Measurements from ENCODE around the gene PCDHGA9.
"Not testable (repeated sequence)": the region's sequence is repeated elsewhere in the genome, so short reads cannot be mapped to it uniquely, and the experiment has no call there.

The PCDHGA9 gene

GRCh38 chr5:141414548-141415274 lies 12.1 kb downstream of the PCDHGA9 start:
- not testable (repeated sequence) for DNase-seq (ENCODE audit: low spot score)

GRCh38 chr5:141415275-141415618 lies 12.7 kb downstream of the PCDHGA9 start:
- DNase-seq (ENCODE audit: low spot score) = not testable (repeated sequence)

- DNase-seq (ENCODE audit: low spot score) = peak; percentile 16
Observed at GRCh38 chr5:141417494-141418172, 15.1 kb downstream of the PCDHGA9 start, which contains the start of gene PCDHGB7. Gene PCDHGB7, plus strand, starts transcription at chr5:141417677. Its CDS starts 183 bp downstream, at chr5:141417860.

- no peak for DNase-seq (ENCODE audit: low spot score)
Observed at GRCh38 chr5:141419074-141419880, 16.7 kb downstream of the PCDHGA9 start.

- DNase-seq (ENCODE audit: low spot score) = peak; percentile 49
Observed at GRCh38 chr5:141420855-141421488, 18.4 kb downstream of the PCDHGA9 start, which contains the start of gene PCDHGA11. Gene PCDHGA11, plus strand, starts transcription at chr5:141421051. Its CDS starts 177 bp downstream, at chr5:141421228.

GRCh38 chr5:141421489-141421855 lies 18.9 kb downstream of the PCDHGA9 start:
- DNase-seq (ENCODE audit: low spot score) = no peak

- DNase-seq (ENCODE audit: low spot score) = no peak
Observed at GRCh38 chr5:141422742-141423291, 20.2 kb downstream of the PCDHGA9 start.

- no peak for DNase-seq (ENCODE audit: low spot score)
Observed at GRCh38 chr5:141427783-141428426, 25.3 kb downstream of the PCDHGA9 start.

- no peak for DNase-seq (ENCODE audit: low spot score)
Observed at GRCh38 chr5:141430332-141431113, 27.9 kb downstream of the PCDHGA9 start, which contains the start of gene PCDHGA12. Gene PCDHGA12, plus strand, starts transcription at chr5:141430507. Its CDS starts 253 bp downstream, at chr5:141430760.

GRCh38 chr5:141431286-141431685 lies 28.7 kb downstream of the PCDHGA9 start:
- no peak for DNase-seq (ENCODE audit: low spot score)

GRCh38 chr5:141432308-141432707 lies 29.7 kb downstream of the PCDHGA9 start:
- not testable (repeated sequence) for DNase-seq (ENCODE audit: low spot score)

GRCh38 chr5:141432726-141433125 lies 30.1 kb downstream of the PCDHGA9 start:
- not testable (repeated sequence) for DNase-seq (ENCODE audit: low spot score)

- no peak for DNase-seq (ENCODE audit: low spot score)
Observed at GRCh38 chr5:141434006-141434405, 31.4 kb downstream of the PCDHGA9 start.

GRCh38 chr5:141437221-141437620 lies 34.6 kb downstream of the PCDHGA9 start:
- DNase-seq (ENCODE audit: low spot score) = no peak

GRCh38 chr5:141439411-141440141 lies 37.0 kb downstream of the PCDHGA9 start:
- no peak for DNase-seq (ENCODE audit: low spot score)

- no peak for DNase-seq (ENCODE audit: low spot score)
Observed at GRCh38 chr5:141440341-141440740, 37.8 kb downstream of the PCDHGA9 start.

GRCh38 chr5:141441571-141442170 lies 39.1 kb downstream of the PCDHGA9 start:
- DNase-seq (ENCODE audit: low spot score) = no peak
